PC-9 (cell line): ENCODE results near the gene GOLIM4.
"Not testable (repeated sequence)": the region's sequence is repeated elsewhere in the genome, so short reads cannot be mapped to it uniquely, and the experiment has no call there.

Source experiments
- EZH2 ChIP-seq: fragments of 200-600 bp; sonication (generic); IDR thresholded peaks from 2 replicates; pipeline ENCODE4 v1.8.0; 2017; ENCODE audit warnings: antibody characterized with exemption, low read depth
- TF ChIP-seq, protein P1 (sequence below): fragments of 200-600 bp; sonication (generic); conservative IDR thresholded peaks from 2 replicates; pipeline ENCODE4 v1.6.1; 2017; ENCODE audit warnings: mixed run types, antibody characterized with exemption, mild to moderate bottlenecking, moderate library complexity

GRCh38 chr3:168011280-168011679 is 84.4 kb downstream of the GOLIM4 start:
- TF ChIP-seq, protein P1, sequence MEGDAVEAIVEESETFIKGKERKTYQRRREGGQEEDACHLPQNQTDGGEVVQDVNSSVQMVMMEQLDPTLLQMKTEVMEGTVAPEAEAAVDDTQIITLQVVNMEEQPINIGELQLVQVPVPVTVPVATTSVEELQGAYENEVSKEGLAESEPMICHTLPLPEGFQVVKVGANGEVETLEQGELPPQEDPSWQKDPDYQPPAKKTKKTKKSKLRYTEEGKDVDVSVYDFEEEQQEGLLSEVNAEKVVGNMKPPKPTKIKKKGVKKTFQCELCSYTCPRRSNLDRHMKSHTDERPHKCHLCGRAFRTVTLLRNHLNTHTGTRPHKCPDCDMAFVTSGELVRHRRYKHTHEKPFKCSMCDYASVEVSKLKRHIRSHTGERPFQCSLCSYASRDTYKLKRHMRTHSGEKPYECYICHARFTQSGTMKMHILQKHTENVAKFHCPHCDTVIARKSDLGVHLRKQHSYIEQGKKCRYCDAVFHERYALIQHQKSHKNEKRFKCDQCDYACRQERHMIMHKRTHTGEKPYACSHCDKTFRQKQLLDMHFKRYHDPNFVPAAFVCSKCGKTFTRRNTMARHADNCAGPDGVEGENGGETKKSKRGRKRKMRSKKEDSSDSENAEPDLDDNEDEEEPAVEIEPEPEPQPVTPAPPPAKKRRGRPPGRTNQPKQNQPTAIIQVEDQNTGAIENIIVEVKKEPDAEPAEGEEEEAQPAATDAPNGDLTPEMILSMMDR: not testable (repeated sequence)
- not testable (repeated sequence) for TF ChIP-seq EZH2
